ENCODE data around the gene ADGRF4.

ADGRF4 gene

DNA sequence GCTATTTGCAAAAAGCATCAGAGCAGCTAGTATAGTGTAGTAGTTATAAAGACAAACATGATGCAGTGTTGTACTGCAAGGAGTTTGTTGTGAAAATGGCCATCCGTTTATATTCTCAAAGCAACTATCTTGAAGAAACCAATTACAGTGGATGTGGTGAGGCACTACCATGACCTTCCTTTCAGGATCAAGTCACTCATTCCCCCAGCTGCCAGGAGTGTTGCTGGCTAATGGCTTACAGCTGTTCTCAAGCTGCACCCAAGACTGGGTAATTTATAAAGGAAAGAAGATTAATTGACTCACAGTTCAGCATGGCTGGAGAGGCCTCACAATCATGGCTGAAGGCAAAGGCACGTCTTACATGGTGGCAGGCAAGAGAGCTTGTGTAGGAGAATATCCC lies 29.0 kb downstream of the ADGRF4 start:
- TF ChIP-seq, protein P1, sequence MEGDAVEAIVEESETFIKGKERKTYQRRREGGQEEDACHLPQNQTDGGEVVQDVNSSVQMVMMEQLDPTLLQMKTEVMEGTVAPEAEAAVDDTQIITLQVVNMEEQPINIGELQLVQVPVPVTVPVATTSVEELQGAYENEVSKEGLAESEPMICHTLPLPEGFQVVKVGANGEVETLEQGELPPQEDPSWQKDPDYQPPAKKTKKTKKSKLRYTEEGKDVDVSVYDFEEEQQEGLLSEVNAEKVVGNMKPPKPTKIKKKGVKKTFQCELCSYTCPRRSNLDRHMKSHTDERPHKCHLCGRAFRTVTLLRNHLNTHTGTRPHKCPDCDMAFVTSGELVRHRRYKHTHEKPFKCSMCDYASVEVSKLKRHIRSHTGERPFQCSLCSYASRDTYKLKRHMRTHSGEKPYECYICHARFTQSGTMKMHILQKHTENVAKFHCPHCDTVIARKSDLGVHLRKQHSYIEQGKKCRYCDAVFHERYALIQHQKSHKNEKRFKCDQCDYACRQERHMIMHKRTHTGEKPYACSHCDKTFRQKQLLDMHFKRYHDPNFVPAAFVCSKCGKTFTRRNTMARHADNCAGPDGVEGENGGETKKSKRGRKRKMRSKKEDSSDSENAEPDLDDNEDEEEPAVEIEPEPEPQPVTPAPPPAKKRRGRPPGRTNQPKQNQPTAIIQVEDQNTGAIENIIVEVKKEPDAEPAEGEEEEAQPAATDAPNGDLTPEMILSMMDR (IDR thresholded peaks at IDR 0.05; ENCODE audit: low read depth, low read length, poor library complexity, severe bottlenecking), result no peak
- TF ChIP-seq EZH2phosphoT487 (IDR thresholded peaks at IDR 0.05; ENCODE audit: borderline replicate concordance, low read length), result no peak
- Histone ChIP-seq H4K20me1 (ENCODE audit: control insufficient read depth, insufficient read depth, low read depth, low read length) (no peaks in the 10 kb centered on the region), H3K36me3 (ENCODE audit: control insufficient read depth, low read length) (no peaks in the 10 kb centered on the region), H3K4me1 (ENCODE audit: control insufficient read depth, low read length) (no peaks in the 10 kb centered on the region), H3K27me3 (ENCODE audit: control insufficient read depth, low read length) (no peaks in the 10 kb centered on the region; the same call in 1 of the 2 replicates), H3K4me3 (ENCODE audit: low read length) (no peak overlapping the region), H3K9me2 (replicated peaks; ENCODE audit: control insufficient read depth, low read length) (no peaks in the 10 kb centered on the region), H3F3A (ENCODE audit: control insufficient read depth, insufficient read depth) (no peaks in the 10 kb centered on the region), H3K4me2 (ENCODE audit: low read length) (no peak overlapping the region), H3K27ac (ENCODE audit: low read depth, low read length) (no peak overlapping the region), H3K9me3 (ENCODE audit: control insufficient read depth, insufficient read depth, low read length) (no peaks in the 10 kb centered on the region), H3K79me2 (ENCODE audit: control insufficient read depth, low read length) (no peaks in the 10 kb centered on the region)

DNA sequence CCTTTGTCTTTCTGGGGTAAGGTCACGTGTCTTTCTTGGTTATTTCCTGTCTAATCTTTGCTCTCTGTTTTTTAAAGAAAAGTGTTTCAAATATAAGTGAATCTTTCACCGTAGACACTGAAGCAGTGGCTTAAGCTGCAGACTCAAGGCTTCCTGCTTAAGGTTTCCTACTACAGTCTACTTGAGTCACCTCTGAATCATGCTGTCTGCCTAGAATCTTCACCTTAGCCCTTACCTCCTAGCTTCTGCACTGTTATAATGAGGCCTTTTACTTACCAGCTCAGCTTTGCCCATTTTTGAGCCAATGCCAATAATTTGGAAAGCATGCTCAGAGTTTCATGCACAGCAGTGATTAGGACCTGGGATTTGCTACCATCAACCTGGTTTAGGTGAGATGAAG lies 30.6 kb downstream of the ADGRF4 start:
- H3K36me3 ChIP-seq (ENCODE audit: control insufficient read depth, low read length), result no peaks in the 10 kb centered on the region
- no peak overlapping the region for H3K4me3 ChIP-seq (ENCODE audit: low read length)
- no peak for TF ChIP-seq EZH2phosphoT487 (IDR thresholded peaks at IDR 0.05; ENCODE audit: borderline replicate concordance, low read length)
- TF ChIP-seq, protein P1 (IDR thresholded peaks at IDR 0.05; ENCODE audit: low read depth, low read length, poor library complexity, severe bottlenecking), result no peak
- H3K4me1 ChIP-seq (ENCODE audit: control insufficient read depth, low read length), result 0 out of 2 replicates have a peak, but pooled peaks cover 2% of the 10 kb centered on the region
- H3K4me2 ChIP-seq (ENCODE audit: low read length), result no peak overlapping the region
- no peaks in the 10 kb centered on the region for H3K79me2 ChIP-seq (ENCODE audit: control insufficient read depth, low read length)
- H3K27ac ChIP-seq (ENCODE audit: low read depth, low read length), result no peak overlapping the region
- no peaks in the 10 kb centered on the region for H4K20me1 ChIP-seq (ENCODE audit: control insufficient read depth, insufficient read depth, low read depth, low read length)
- H3K9me2 ChIP-seq (replicated peaks; ENCODE audit: control insufficient read depth, low read length), result no peaks in the 10 kb centered on the region
- H3K9me3 ChIP-seq (ENCODE audit: control insufficient read depth, insufficient read depth, low read length), result no peaks in the 10 kb centered on the region
- no peaks in the 10 kb centered on the region; the same call in 1 of the 2 replicates for H3K27me3 ChIP-seq (ENCODE audit: control insufficient read depth, low read length)
- no peaks in the 10 kb centered on the region for H3F3A ChIP-seq (ENCODE audit: control insufficient read depth, insufficient read depth)

DNA sequence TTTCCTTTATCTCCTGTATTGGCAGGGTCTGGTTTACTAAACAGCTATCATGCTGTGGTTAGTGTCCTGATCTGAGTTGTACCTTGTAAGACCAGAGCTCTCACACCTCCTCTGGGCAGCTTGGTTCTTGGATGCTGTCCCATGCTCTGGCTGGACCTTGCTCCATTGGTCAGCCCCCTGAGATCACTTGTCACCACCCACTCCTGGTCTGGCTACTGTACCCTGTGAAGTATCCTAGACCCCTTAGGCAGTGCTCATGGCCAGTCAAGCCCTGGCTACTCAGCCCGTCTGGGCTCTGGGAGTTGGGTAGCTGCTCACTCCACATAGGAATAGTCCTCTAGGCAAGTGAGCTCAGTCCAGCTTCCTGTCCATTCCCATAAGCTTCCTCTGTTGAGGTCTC lies 31.1 kb downstream of the ADGRF4 start:
- H3K36me3 ChIP-seq (ENCODE audit: control insufficient read depth, low read length), result no peaks in the 10 kb centered on the region
- peaks cover under 1% of the 10 kb centered on the region; the same call in 1 of the 2 replicates for H3K27me3 ChIP-seq (ENCODE audit: control insufficient read depth, low read length)
- 0 out of 2 replicates have a peak, but pooled peaks cover 3% of the 10 kb centered on the region for H3K4me1 ChIP-seq (ENCODE audit: control insufficient read depth, low read length)
- no peak overlapping the region for H3K4me2 ChIP-seq (ENCODE audit: low read length)
- H3K79me2 ChIP-seq (ENCODE audit: control insufficient read depth, low read length), result no peaks in the 10 kb centered on the region
- H4K20me1 ChIP-seq (ENCODE audit: control insufficient read depth, insufficient read depth, low read depth, low read length), result no peaks in the 10 kb centered on the region
- no peak overlapping the region for H3K27ac ChIP-seq (ENCODE audit: low read depth, low read length)
- H3K9me2 ChIP-seq (replicated peaks; ENCODE audit: control insufficient read depth, low read length), result no peaks in the 10 kb centered on the region
- no peak for TF ChIP-seq EZH2phosphoT487 (IDR thresholded peaks at IDR 0.05; ENCODE audit: borderline replicate concordance, low read length)
- TF ChIP-seq, protein P1 (IDR thresholded peaks at IDR 0.05; ENCODE audit: low read depth, low read length, poor library complexity, severe bottlenecking), result no peak
- H3K4me3 ChIP-seq (ENCODE audit: low read length), result no peak overlapping the region
- no peaks in the 10 kb centered on the region for H3K9me3 ChIP-seq (ENCODE audit: control insufficient read depth, insufficient read depth, low read length)
- H3F3A ChIP-seq (ENCODE audit: control insufficient read depth, insufficient read depth), result no peaks in the 10 kb centered on the region
